Measurements from ENCODE around the gene MESP1.

Gene MESP1

GRCh38 chr15:89724621-89725020 is 26.4 kb downstream of the MESP1 start:
- DNase-seq (ENCODE audit: low spot score): no peak

- no peak for DNase-seq (ENCODE audit: low spot score)
Measured at GRCh38 chr15:89723031-89723430, 28.0 kb downstream of the MESP1 start.

GRCh38 chr15:89714775-89715174 is 36.3 kb downstream of the MESP1 start:
- DNase-seq (ENCODE audit: low spot score): no peak

GRCh38 chr15:89707577-89707976 is 43.5 kb downstream of the MESP1 start:
- DNase-seq (ENCODE audit: low spot score): no peak

GRCh38 chr15:89704411-89704810 is 46.6 kb downstream of the MESP1 start:
- no peak for DNase-seq (ENCODE audit: low spot score)

All from cerebellar cortex (tissue), 1 donor.